Panc1 (cell line): Measurements from ENCODE around the gene PARP2. TPM values are rescaled to one million over a fixed set of nuclear protein-coding genes. Genes with fewer than 3 reads are reported as not detected.
A peak's percentile ranks its signal among the peaks of the same experiment; 100 is the strongest.

Experiments
- ATAC-seq: fragments of 200-7000 bp; cut with Tn5 transposase; 2 replicates; pipeline ENCODE4 v1.9.1; 2020; ENCODE audit warnings: mild to moderate bottlenecking, moderate library complexity
- Bru-seq: library from RNA; stranded (reverse); fragments of 400-500 nt; gene quantifications from one replicate; lab custom pipeline; 2021; lab: Mats Ljungman, UMichigan
- BruChase-seq, 2 experiments: library from RNA; stranded (reverse); fragments of 400-500 nt; gene quantifications; one replicate each; lab custom pipeline; 2021; lab: Mats Ljungman, UMichigan
- BruUV-seq: library from RNA; stranded (reverse); fragments of 400-500 nt; replicated peaks from 2 replicates; lab custom pipeline; 2021; lab: Mats Ljungman, UMichigan
- CTCF ChIA-PET: fragments of 300-600 bp; sonication (Branson Sonifier 250); formaldehyde crosslinking; loops from one replicate; lab custom pipeline; 2022; ENCODE audit warnings: antibody characterized with exemption; lab: Charles Lee
- POLR2A ChIA-PET: fragments of 300-600 bp; sonication (Branson Sonifier 250); formaldehyde crosslinking; loops from one replicate; lab custom pipeline; 2022; ENCODE audit warnings: antibody characterized with exemption; lab: Charles Lee
- DNase-seq: peaks from one replicate; pipeline ENCODE4 v3.0.0-alpha.2; 2010; ENCODE audit warnings: low read depth, low spot score
- H3K27ac ChIP-seq: 2 replicates; pipeline ENCODE4 v1.5.1; 2011; ENCODE audit warnings: mild to moderate bottlenecking, low read length, inconsistent platforms
- H3K27me3 ChIP-seq: fragments of 200-500 bp; sonication (Bioruptor generic); 2 replicates; pipeline ENCODE4 v1.6.0; 2014; ENCODE audit warnings: low read length, inconsistent platforms; ENCODE audit not compliant: control insufficient read depth, insufficient read depth
- H3K36me3 ChIP-seq: fragments of 200-500 bp; sonication (Bioruptor generic); 2 replicates; pipeline ENCODE4 v1.5.1; 2014; ENCODE audit warnings: inconsistent platforms, mild to moderate bottlenecking, low read length, moderate library complexity; ENCODE audit not compliant: control insufficient read depth, insufficient read depth
- H3K4me1 ChIP-seq: 2 replicates; pipeline ENCODE4 v1.5.1; 2011; ENCODE audit warnings: inconsistent platforms, mild to moderate bottlenecking, low read length, moderate library complexity; ENCODE audit not compliant: control insufficient read depth, insufficient read depth
- H3K4me3 ChIP-seq, 2 experiments: 2 replicates each; pipeline ENCODE4 v1.5.1; 2011 to 2012; ENCODE audit warnings: low read depth in 2 of 2, low read length in 2 of 2, mild to moderate bottlenecking in 2 of 2, inconsistent platforms in 1 of 2, moderate library complexity in 1 of 2
- H3K9me3 ChIP-seq: fragments of 200-500 bp; sonication (Bioruptor generic); 2 replicates; pipeline ENCODE4 v1.5.1; 2014; ENCODE audit warnings: low read depth, mild to moderate bottlenecking, inconsistent platforms, low read length, moderate library complexity; ENCODE audit not compliant: control insufficient read depth, insufficient read depth
- POLR2AphosphoS5 ChIP-seq: IDR thresholded peaks from 2 replicates; pipeline ENCODE4 v1.6.1; 2012; ENCODE audit warnings: mild to moderate bottlenecking, low read depth, low read length, moderate library complexity
- SIN3A ChIP-seq: IDR thresholded peaks from 2 replicates; pipeline ENCODE4 v1.6.1; 2012; ENCODE audit warnings: low read depth, mild to moderate bottlenecking, low read length, moderate library complexity, borderline replicate concordance; ENCODE audit not compliant: insufficient read depth
- TCF7L2 ChIP-seq: IDR thresholded peaks from 2 replicates; pipeline ENCODE4 v1.6.1; 2011; ENCODE audit warnings: mild to moderate bottlenecking, low read depth, low read length, inconsistent platforms
- in situ Hi-C: cut with HindIII; loops from 2 replicates; pipeline ENCODE4 v1.10.0; 2016; ENCODE audit warnings: low sequenced_read_pairs, low pct_unique_long_range_greater_than_20kb
- intact Hi-C: fragments of 100-400 bp; cut with micrococcal nuclease; formaldehyde crosslinking; loops from one replicate; pipeline ENCODE4 v1.10.0; 2022; ENCODE audit not compliant: unreplicated experiment
- long read RNA-seq: library from polyadenylated mRNA; unstranded; transcript quantifications from one replicate; pipeline ENCODE4 v2.0.0, GENCODE V29; 2021; ENCODE audit not compliant: unreplicated experiment
- polyA plus RNA-seq: library from polyadenylated mRNA; unstranded; fragments of >200 nt; gene quantifications from one replicate; pipeline ENCODE4 v1.2.1, GENCODE V29; 2012; ENCODE audit warnings: missing spikeins; ENCODE audit not compliant: insufficient read length
- total RNA-seq: library from RNA; stranded (reverse); gene quantifications from one replicate; pipeline ENCODE4 v1.2.1, GENCODE V29; 2021; ENCODE audit not compliant: unreplicated experiment
- TF ChIP-seq, protein P1 (sequence below), 2 experiments: IDR thresholded peaks; 2 replicates each; pipeline ENCODE4 v1.6.1; 2011 to 2012; ENCODE audit warnings: low read depth in 2 of 2, control low read depth in 1 of 2, low read length in 1 of 2, mild to moderate bottlenecking in 1 of 2, moderate library complexity in 1 of 2; ENCODE audit not compliant: insufficient read depth in 1 of 2
- TF ChIP-seq, protein P2 (sequence below): fragments of 450-650 bp; IDR thresholded peaks from 2 replicates; pipeline ENCODE4 v1.5.1; 2017; ENCODE audit warnings: mild to moderate bottlenecking

PARP2 gene, protein sequence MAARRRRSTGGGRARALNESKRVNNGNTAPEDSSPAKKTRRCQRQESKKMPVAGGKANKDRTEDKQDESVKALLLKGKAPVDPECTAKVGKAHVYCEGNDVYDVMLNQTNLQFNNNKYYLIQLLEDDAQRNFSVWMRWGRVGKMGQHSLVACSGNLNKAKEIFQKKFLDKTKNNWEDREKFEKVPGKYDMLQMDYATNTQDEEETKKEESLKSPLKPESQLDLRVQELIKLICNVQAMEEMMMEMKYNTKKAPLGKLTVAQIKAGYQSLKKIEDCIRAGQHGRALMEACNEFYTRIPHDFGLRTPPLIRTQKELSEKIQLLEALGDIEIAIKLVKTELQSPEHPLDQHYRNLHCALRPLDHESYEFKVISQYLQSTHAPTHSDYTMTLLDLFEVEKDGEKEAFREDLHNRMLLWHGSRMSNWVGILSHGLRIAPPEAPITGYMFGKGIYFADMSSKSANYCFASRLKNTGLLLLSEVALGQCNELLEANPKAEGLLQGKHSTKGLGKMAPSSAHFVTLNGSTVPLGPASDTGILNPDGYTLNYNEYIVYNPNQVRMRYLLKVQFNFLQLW
- total RNA-seq, result 26.6 TPM
- polyA plus RNA-seq, result 13.7 TPM
- percentile 72 among the genes with signal in this experiment for Bru-seq, nascent RNA
- BruChase-seq, experiment 1, labeled RNA remaining after a 2-hour chase, result percentile 65 among the genes with signal in this experiment
- BruChase-seq, experiment 2, labeled RNA remaining after a 6-hour chase, result percentile 78 among the genes with signal in this experiment
- long read RNA-seq, transcript PARP2-202 (16 exons, 1,881 nt), result major isoform, 29 of 37 reads
- long read RNA-seq, partial matches to known transcripts, result 3 of 37 reads
- long read RNA-seq, other reads (novel, unspliced or antisense), result 5 of 37 reads

DNA sequence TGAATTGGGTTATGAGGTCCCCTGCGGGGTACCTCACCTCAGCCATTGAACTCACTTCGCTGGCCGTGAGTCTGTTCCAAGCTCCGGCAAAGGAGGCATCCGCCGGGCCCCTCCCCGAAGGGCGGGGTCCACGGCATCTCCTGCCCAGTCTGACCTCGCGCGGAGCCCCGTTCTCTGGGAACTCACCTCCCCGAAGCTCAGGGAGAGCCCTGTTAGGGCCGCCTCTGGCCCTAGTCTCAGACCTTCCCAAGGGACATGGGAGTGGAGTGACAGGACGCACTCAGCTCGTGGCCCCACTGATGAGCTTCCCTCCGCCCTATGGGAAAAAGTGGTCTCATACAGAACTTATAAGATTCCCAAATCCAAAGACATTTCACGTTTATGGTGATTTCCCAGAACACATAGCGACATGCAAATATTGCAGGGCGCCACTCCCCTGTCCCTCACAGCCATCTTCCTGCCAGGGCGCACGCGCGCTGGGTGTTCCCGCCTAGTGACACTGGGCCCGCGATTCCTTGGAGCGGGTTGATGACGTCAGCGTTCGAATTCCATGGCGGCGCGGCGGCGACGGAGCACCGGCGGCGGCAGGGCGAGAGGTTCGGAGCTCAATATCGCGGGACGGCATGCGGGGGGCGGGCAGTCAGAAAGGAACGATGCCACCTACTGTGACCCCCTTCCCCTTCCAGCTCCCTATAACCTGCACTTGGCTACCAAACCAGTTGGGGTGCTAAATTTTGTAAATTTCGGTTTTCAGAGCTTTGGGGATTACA is at the start of gene PARP2:
PARP2 (plus strand) TSS at position 544 of the 770 bp plus-strand sequence; CDS start at position 551, 7 bp downstream.
- ChIA-PET CTCF (interaction anchor here (0.6 to 1.4 kb wide), 2 partner anchors 16 to 1152 kb away, joined by 5 to 6 read pairs; no protein-coding TSS in a partner anchor), POLR2A (interaction anchor here (0.6 to 2.7 kb wide), 12 partner anchors 10 to 356 kb away, joined by 3 to 32 read pairs (median 4); partner anchors contain the start of genes APEX1, CCNB1IP1, OSGEP and PIP4P1)
- peaks cover 4% of the 10 kb centered on the region; the same call in 1 of the 2 replicates for H3K36me3 ChIP-seq
- DNase-seq (peak; percentile 98), ATAC-seq (peak; percentile 99)
- intact Hi-C loops (no loop called here), in situ Hi-C loops (no loop called here)
- peak within 1 kb of the TSS; percentile 95 for H3K27ac ChIP-seq
- H3K4me1 ChIP-seq, result peaks cover 3% of the 10 kb centered on the region; the same call in 1 of the 2 replicates
- peak within 1 kb of the TSS; percentile 84 to 88 for H3K4me3 ChIP-seq
- H3K9me3 ChIP-seq, result no peaks in the 10 kb centered on the region
- BruUV-seq, result no TSS peak
- no peaks in the 10 kb centered on the region for H3K27me3 ChIP-seq
- TF ChIP-seq, protein P1, sequence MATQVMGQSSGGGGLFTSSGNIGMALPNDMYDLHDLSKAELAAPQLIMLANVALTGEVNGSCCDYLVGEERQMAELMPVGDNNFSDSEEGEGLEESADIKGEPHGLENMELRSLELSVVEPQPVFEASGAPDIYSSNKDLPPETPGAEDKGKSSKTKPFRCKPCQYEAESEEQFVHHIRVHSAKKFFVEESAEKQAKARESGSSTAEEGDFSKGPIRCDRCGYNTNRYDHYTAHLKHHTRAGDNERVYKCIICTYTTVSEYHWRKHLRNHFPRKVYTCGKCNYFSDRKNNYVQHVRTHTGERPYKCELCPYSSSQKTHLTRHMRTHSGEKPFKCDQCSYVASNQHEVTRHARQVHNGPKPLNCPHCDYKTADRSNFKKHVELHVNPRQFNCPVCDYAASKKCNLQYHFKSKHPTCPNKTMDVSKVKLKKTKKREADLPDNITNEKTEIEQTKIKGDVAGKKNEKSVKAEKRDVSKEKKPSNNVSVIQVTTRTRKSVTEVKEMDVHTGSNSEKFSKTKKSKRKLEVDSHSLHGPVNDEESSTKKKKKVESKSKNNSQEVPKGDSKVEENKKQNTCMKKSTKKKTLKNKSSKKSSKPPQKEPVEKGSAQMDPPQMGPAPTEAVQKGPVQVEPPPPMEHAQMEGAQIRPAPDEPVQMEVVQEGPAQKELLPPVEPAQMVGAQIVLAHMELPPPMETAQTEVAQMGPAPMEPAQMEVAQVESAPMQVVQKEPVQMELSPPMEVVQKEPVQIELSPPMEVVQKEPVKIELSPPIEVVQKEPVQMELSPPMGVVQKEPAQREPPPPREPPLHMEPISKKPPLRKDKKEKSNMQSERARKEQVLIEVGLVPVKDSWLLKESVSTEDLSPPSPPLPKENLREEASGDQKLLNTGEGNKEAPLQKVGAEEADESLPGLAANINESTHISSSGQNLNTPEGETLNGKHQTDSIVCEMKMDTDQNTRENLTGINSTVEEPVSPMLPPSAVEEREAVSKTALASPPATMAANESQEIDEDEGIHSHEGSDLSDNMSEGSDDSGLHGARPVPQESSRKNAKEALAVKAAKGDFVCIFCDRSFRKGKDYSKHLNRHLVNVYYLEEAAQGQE (IDR thresholded peaks at IDR 0.05; ENCODE audit: insufficient read depth in 1 of 2, low read depth in 2 of 2, low read length in 1 of 2), result no peak
- TF ChIP-seq, protein P2, sequence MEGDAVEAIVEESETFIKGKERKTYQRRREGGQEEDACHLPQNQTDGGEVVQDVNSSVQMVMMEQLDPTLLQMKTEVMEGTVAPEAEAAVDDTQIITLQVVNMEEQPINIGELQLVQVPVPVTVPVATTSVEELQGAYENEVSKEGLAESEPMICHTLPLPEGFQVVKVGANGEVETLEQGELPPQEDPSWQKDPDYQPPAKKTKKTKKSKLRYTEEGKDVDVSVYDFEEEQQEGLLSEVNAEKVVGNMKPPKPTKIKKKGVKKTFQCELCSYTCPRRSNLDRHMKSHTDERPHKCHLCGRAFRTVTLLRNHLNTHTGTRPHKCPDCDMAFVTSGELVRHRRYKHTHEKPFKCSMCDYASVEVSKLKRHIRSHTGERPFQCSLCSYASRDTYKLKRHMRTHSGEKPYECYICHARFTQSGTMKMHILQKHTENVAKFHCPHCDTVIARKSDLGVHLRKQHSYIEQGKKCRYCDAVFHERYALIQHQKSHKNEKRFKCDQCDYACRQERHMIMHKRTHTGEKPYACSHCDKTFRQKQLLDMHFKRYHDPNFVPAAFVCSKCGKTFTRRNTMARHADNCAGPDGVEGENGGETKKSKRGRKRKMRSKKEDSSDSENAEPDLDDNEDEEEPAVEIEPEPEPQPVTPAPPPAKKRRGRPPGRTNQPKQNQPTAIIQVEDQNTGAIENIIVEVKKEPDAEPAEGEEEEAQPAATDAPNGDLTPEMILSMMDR, result no peak
- TF ChIP-seq SIN3A (peak; percentile 99), POLR2AphosphoS5 (peak; percentile 99)

DNA sequence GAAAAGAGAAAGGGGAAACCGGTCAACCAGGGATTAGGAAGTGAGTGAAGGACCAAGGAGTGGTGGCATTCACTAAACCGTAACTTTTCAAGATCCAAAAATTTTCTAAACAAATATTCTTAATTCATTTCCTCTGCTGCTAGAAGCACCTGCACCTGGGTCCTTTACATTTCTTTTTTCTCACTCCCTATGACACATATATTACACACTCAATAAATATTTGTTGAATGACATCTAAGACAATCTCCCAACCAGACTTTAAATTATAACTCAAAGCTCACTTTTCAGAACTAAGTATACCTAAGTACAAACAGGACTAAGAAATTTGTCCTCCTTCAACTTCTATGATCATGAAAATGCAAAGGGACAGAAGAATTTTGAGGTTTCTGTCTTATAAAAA is 48.8 kb upstream of the PARP2 start:
- ATAC-seq (no peak), DNase-seq (no peak)
- no peak overlapping the region for H3K27ac ChIP-seq
- no peaks in the 10 kb centered on the region for H3K4me1 ChIP-seq
- intact Hi-C loops (no loop called here), in situ Hi-C loops (no loop called here)
- TF ChIP-seq, protein P1 (IDR thresholded peaks at IDR 0.05; ENCODE audit: insufficient read depth in 1 of 2, low read depth in 2 of 2, low read length in 1 of 2), result no peak
- no peak for TF ChIP-seq TCF7L2
- no peak for TF ChIP-seq POLR2AphosphoS5
- TF ChIP-seq, protein P2, result no peak
- TF ChIP-seq SIN3A, result no peak
- ChIA-PET POLR2A (no interaction called here), CTCF (no interaction called here)
- no peaks in the 10 kb centered on the region for H3K27me3 ChIP-seq
- H3K9me3 ChIP-seq, result no peaks in the 10 kb centered on the region
- H3K36me3 ChIP-seq, result no peaks in the 10 kb centered on the region; the same call in none of the 2 replicates
- BruUV-seq, result no TSS peak
- no peak overlapping the region for H3K4me3 ChIP-seq
